SHP77 treated with DMSO at 0.1 percent for 48 hours (cell line): Measurements from ENCODE around the gene STRIT1.
"Not testable (repeated sequence)": the region's sequence is repeated elsewhere in the genome, so short reads cannot be mapped to it uniquely, and the experiment has no call there.

Source experiments
- DNase-seq: peaks from one replicate; lab custom pipeline; 2025; lab: John Stamatoyannopoulos, UW

STRIT1 gene

GRCh38 chr3:155270485-155271342, 22.8 kb downstream of the STRIT1 start:
- no peak for DNase-seq

- DNase-seq = no peak
Measured at GRCh38 chr3:155270063-155270462, 23.4 kb downstream of the STRIT1 start.

- not testable (repeated sequence) for DNase-seq
Measured at GRCh38 chr3:155262855-155263254, 30.6 kb downstream of the STRIT1 start.

GRCh38 chr3:155262295-155262694, 31.2 kb downstream of the STRIT1 start:
- DNase-seq = no peak

- DNase-seq = no peak
Measured at GRCh38 chr3:155254445-155254844, 39.0 kb downstream of the STRIT1 start.

- DNase-seq = no peak
Measured at GRCh38 chr3:155252535-155252934, 40.9 kb downstream of the STRIT1 start.

- DNase-seq = no peak
Measured at GRCh38 chr3:155252021-155252420, 41.5 kb downstream of the STRIT1 start.

- no peak for DNase-seq
Measured at GRCh38 chr3:155248531-155249187, 44.8 kb downstream of the STRIT1 start.

- DNase-seq = no peak
Measured at GRCh38 chr3:155244699-155245098, 48.8 kb downstream of the STRIT1 start.

GRCh38 chr3:155244216-155244615, 49.3 kb downstream of the STRIT1 start:
- no peak for DNase-seq

- no peak for DNase-seq
Measured at GRCh38 chr3:155243512-155243921, 50.0 kb downstream of the STRIT1 start.

GRCh38 chr3:155242342-155242741, 51.1 kb downstream of the STRIT1 start:
- no peak for DNase-seq

- no peak for DNase-seq
Measured at GRCh38 chr3:155241579-155241978, 51.9 kb downstream of the STRIT1 start.
